ENCODE measurements around the gene DIP2B.

DNA sequence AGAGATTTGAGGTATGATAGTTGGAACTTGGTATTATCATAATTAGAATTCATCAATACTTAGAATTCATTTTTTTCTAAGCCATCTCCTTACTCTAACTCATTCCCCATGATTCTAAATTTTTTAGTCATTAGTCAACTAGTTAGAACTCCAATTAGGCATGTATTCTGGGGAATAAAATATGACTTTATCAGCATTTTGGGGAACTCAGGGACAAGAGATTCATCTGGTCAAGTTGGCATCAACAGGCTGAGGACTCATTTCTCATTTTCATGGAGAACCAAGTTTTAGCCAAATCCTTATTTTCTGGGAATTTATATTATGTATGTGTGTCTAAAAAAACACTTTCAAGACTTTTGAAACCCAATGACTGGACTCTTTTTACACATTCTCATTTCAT, 29.2 kb downstream of the DIP2B start:
- TF ChIP-seq, protein P1, sequence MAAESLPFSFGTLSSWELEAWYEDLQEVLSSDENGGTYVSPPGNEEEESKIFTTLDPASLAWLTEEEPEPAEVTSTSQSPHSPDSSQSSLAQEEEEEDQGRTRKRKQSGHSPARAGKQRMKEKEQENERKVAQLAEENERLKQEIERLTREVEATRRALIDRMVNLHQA (CRISPR knock-in tag; IDR thresholded peaks at IDR 0.05): no peak
- no peak for TF ChIP-seq SATB2 (CRISPR knock-in tag; IDR thresholded peaks at IDR 0.05)
- TF ChIP-seq RBM39 (IDR thresholded peaks at IDR 0.05; ENCODE audit: low read depth, low read length, poor library complexity, severe bottlenecking): no peak
- TF ChIP-seq, protein P2, sequence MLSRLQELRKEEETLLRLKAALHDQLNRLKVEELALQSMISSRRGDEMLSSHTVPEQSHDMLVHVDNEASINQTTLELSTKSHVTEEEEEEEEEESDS (CRISPR knock-in tag; IDR thresholded peaks at IDR 0.05; ENCODE audit: borderline replicate concordance): no peak
- TF ChIP-seq SRF (IDR thresholded peaks at IDR 0.05; ENCODE audit: low read depth, low read length): no peak
- TF ChIP-seq SP2 (CRISPR knock-in tag; IDR thresholded peaks at IDR 0.05): no peak
- TF ChIP-seq NR3C1 (CRISPR knock-in tag; IDR thresholded peaks at IDR 0.05): no peak
- TF ChIP-seq EP300 (IDR thresholded peaks at IDR 0.05; ENCODE audit: low read depth in 2 of 2, low read length in 2 of 2): no peak
- no peak for TF ChIP-seq EP300 (CRISPR knock-in tag; IDR thresholded peaks at IDR 0.05; ENCODE audit: borderline replicate concordance)
- TF ChIP-seq, protein P3, sequence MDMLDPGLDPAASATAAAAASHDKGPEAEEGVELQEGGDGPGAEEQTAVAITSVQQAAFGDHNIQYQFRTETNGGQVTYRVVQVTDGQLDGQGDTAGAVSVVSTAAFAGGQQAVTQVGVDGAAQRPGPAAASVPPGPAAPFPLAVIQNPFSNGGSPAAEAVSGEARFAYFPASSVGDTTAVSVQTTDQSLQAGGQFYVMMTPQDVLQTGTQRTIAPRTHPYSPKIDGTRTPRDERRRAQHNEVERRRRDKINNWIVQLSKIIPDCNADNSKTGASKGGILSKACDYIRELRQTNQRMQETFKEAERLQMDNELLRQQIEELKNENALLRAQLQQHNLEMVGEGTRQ (IDR thresholded peaks at IDR 0.05; ENCODE audit: low read depth, low read length): no peak
- TF ChIP-seq, protein P3 (CRISPR knock-in tag; IDR thresholded peaks at IDR 0.05; ENCODE audit: borderline replicate concordance): no peak
- TF ChIP-seq CBFB (CRISPR knock-in tag; IDR thresholded peaks at IDR 0.05): no peak
- TF ChIP-seq ZSCAN29 (CRISPR knock-in tag; conservative IDR thresholded peaks at IDR 0.05): no peak
